K562 (cell line): ENCODE measurements around the gene LRGUK. TPM values are rescaled to one million over a fixed set of nuclear protein-coding genes. Genes with fewer than 3 reads are reported as not detected.

ENCODE experiments used
- ARHGAP35 ChIP-seq: fragments of 450-650 bp; IDR thresholded peaks from 2 replicates; pipeline ENCODE4 v1.6.1; 2018; ENCODE audit not compliant: partially characterized antibody
- BMI1 ChIP-seq: fragments of 150-350 bp; IDR thresholded peaks from 2 replicates; pipeline ENCODE4 v1.6.1; 2014; ENCODE audit warnings: low read length
- BRCA1 ChIP-seq, 2 experiments: fragments of 450-650 bp in 1 of 2; sonication (generic) in 1 of 2; formaldehyde crosslinking in 1 of 2; IDR thresholded peaks; 2 replicates each; pipeline versions ENCODE4 v1.5.0 to v1.6.1; 2017 to 2020; ENCODE audit warnings: mild to moderate bottlenecking in 1 of 2, missing genetic modification reagents in 1 of 2
- DLX4 ChIP-seq: fragments of 250-450 bp; sonication (Bioruptor Pico); IDR thresholded peaks from 2 replicates; pipeline ENCODE4 v1.6.1; 2021; ENCODE audit warnings: mild to moderate bottlenecking
- HDAC3 ChIP-seq: fragments of 450-650 bp; IDR thresholded peaks from 2 replicates; pipeline ENCODE4 v1.6.1; 2018; ENCODE audit warnings: borderline replicate concordance, mild to moderate bottlenecking, moderate library complexity; ENCODE audit not compliant: partially characterized antibody
- HDGF ChIP-seq: fragments of 450-650 bp; IDR thresholded peaks from 2 replicates; pipeline ENCODE4 v1.6.1; 2016
- KAT7 ChIP-seq: sonication (generic); formaldehyde crosslinking; IDR thresholded peaks from 2 replicates; pipeline ENCODE4 v1.8.0; 2022; ENCODE audit warnings: missing genetic modification reagents, mild to moderate bottlenecking, borderline replicate concordance
- MAZ ChIP-seq, 2 experiments: fragments of 450-650 bp in 1 of 2; sonication (generic) in 1 of 2; formaldehyde crosslinking; IDR thresholded peaks in 1 of 2; conservative IDR thresholded peaks in 1 of 2; 2 replicates each; pipeline versions ENCODE4 v1.4.0 to v1.5.0; 2020; ENCODE audit warnings: mild to moderate bottlenecking in 1 of 2, missing genetic modification reagents in 1 of 2
- MTA1 ChIP-seq: fragments of 450-650 bp; IDR thresholded peaks from 2 replicates; pipeline ENCODE4 v1.6.1; 2017; ENCODE audit warnings: borderline replicate concordance
- NRF1 ChIP-seq, 2 experiments: fragments of 450-650 bp; IDR thresholded peaks in 1 of 2; conservative IDR thresholded peaks in 1 of 2; 2 replicates each; pipeline ENCODE4 v1.6.1; 2014; ENCODE audit warnings: mild to moderate bottlenecking in 2 of 2
- RFX1 ChIP-seq: fragments of 450-650 bp; IDR thresholded peaks from 2 replicates; pipeline ENCODE4 v1.6.1; 2016; ENCODE audit warnings: mild to moderate bottlenecking, moderate library complexity
- SNAPC5 ChIP-seq: fragments of 250-450 bp; sonication (Bioruptor Pico); IDR thresholded peaks from 2 replicates; pipeline ENCODE4 v1.8.0; 2021; ENCODE audit warnings: moderate library complexity, mild to moderate bottlenecking, inconsistent platforms
- SP1 ChIP-seq: sonication (generic); formaldehyde crosslinking; IDR thresholded peaks from 2 replicates; pipeline ENCODE4 v1.8.1; 2022; ENCODE audit warnings: mild to moderate bottlenecking, missing genetic modification reagents
- ZBTB40 ChIP-seq, 2 experiments: fragments of 450-650 bp in 1 of 2; sonication (generic) in 1 of 2; formaldehyde crosslinking in 1 of 2; IDR thresholded peaks; 2 replicates each; pipeline versions ENCODE4 v1.7.1 to v1.9.0; 2016 to 2022; ENCODE audit warnings: inconsistent platforms in 1 of 2, mild to moderate bottlenecking in 1 of 2, missing genetic modification reagents in 1 of 2
- ZNF134 ChIP-seq: fragments of 250-450 bp; sonication (Bioruptor Pico); conservative IDR thresholded peaks from 2 replicates; pipeline ENCODE4 v1.4.0; 2020
- ZNF143 ChIP-seq: sonication (generic); formaldehyde crosslinking; IDR thresholded peaks from 2 replicates; pipeline ENCODE4 v1.9.0; 2022; ENCODE audit warnings: mild to moderate bottlenecking, missing genetic modification reagents
- ZNF146 ChIP-seq: IDR thresholded peaks from one replicate; pipeline ENCODE4 v1.6.1; 2018; ENCODE audit warnings: missing compliant biosample characterization; ENCODE audit not compliant: unreplicated experiment
- polyA plus RNA-seq, 8 experiments: library from polyadenylated mRNA; depleted of rRNA in 4 of 8; stranded (reverse) in 5 of 8; unstranded in 3 of 8; fragments of >200 nt; fragmentation: Nextera tagmentation in 2 of 8; fragmentation: Illumina TruSeq in 1 of 8; extraction: Ambion mirVana in 2 of 8; extraction: Trizol in 1 of 8; gene quantifications; 2 replicates each; pipeline versions ENCODE4 v1.2.1 to v1.2.3, GENCODE V29; 2011 to 2014; ENCODE audit warnings: inconsistent platforms in 1 of 8, missing spikeins in 1 of 8
- total RNA-seq, 7 experiments: library from RNA; depleted of rRNA in 6 of 7; stranded (reverse); fragments of >200 nt in 6 of 7; fragmentation: Illumina TruSeq in 2 of 7; extraction: Trizol in 2 of 7; gene quantifications; 2 replicates each; pipeline versions ENCODE4 v1.2.1 to v1.2.3, GENCODE V29; 2011 to 2021; ENCODE audit warnings: low replicate concordance in 1 of 7

LRGUK gene
- total and polyA plus RNA-seq, 9 of the 15 experiments (the other 6 are each of a cell fraction or from before 2014, with no cell fraction given) = 0.04 to 0.33 (median 0.18) TPM

- TF ChIP-seq ZBTB40 (IDR thresholded peaks at IDR 0.05) (peak; percentile 54; the same call in 1 of the 2 replicates), ZBTB40 (CRISPR knock-in tag; IDR thresholded peaks at IDR 0.05) (no peak), HDAC3 (peak; percentile 56), ZNF143 (peak; percentile 90), BRCA1 (IDR thresholded peaks at IDR 0.05) (no peak), BRCA1 (CRISPR knock-in tag; IDR thresholded peaks at IDR 0.05) (no peak), ZNF134 (CRISPR knock-in tag) (no peak), BMI1 (peak; percentile 94), RFX1 (peak; percentile 98), DLX4 (CRISPR knock-in tag) (0 out of 2 replicates have a peak, but pooled peaks have one; percentile 22), ZNF146 (CRISPR knock-in tag) (no peak), KAT7 (CRISPR knock-in tag) (no peak), MTA1 (peak; percentile 33; the same call in 1 of the 2 replicates), NRF1 (conservative IDR thresholded peaks at IDR 0.05 in 1 of 2, IDR thresholded peaks at IDR 0.05 in 1 of 2) (peak in 1 of 2 experiments; percentile 34; a peak in 3 of 4 replicates), MAZ (CRISPR knock-in tag; conservative IDR thresholded peaks at IDR 0.05 in 1 of 2, IDR thresholded peaks at IDR 0.05 in 1 of 2) (peak; percentile 34 to 69; a peak in 2 of 4 replicates), SNAPC5 (CRISPR knock-in tag) (no peak), ARHGAP35 (peak; percentile 62), SP1 (CRISPR knock-in tag) (0 out of 2 replicates have a peak, but pooled peaks have one; percentile 17), HDGF (0 out of 2 replicates have a peak, but pooled peaks have one; percentile 41)
Observed at GRCh38 chr7:134126966-134127848, at the start of gene LRGUK (continued).
